ENCODE measurements around the gene ZIC2. TPM values are rescaled to one million over a fixed set of nuclear protein-coding genes. Genes with fewer than 3 reads are reported as not detected.

Gene ZIC2
- total RNA-seq, 2 donors from 2014 or later: 0.05 to 0.51 TPM

DNA sequence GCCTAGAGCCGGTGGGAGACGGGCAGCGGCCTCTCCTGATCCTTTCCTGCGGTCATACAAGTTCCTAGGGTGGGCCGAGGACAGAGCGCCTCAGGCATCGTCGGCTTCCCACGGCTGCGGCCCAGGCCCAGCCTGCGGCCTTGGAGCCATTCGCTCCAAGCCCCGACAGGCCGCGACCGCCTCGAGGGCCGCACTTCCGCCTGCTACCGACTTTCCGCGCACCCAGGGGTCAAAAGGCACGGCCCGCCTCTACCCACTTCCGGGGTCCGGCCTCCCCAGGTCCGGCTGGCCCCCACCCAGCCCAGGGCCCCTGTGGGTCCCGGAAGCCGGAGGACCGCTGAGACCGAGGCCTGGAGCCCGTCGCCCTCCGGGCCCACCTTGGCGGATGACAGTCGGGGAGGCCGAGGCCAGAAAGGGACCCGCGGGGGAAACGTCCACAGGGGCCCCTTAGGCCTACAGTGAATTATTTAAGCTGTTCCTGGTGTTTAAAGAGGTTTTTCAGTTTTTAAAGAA, 16.2 kb downstream of the ZIC2 start:
- intact Hi-C loops (cut with DNase I): no loop called here

DNA sequence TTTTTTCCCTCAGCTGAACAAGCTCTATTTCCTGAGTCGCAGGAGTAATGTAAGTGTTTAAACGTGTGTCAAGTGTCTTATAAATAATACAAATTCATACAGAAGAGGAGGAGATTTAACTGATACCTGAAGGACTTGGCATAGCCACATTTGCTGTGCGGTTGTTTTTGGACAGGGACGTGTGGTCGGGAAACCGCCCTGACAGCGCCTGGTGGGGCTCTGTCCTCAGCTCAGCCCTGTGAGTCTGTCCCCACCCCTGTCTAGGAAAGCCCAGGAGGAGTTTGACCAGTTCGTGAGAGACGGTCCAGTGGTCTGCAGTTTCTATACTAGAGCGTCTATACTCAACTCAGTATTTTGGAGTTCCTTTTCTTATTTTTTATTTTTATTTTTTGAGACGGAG, 16.7 kb downstream of the ZIC2 start:
- DNase-seq (ENCODE audit: low spot score): no peak
- no peak overlapping the region for H3K27ac ChIP-seq
- no peaks in the 10 kb centered on the region for H3K4me1 ChIP-seq (replicated peaks)
- TF ChIP-seq POLR2AphosphoS5 (IDR thresholded peaks at IDR 0.05) (no peak), POLR2A (IDR thresholded peaks at IDR 0.05) (no peak)
- TF ChIP-seq, protein P1, sequence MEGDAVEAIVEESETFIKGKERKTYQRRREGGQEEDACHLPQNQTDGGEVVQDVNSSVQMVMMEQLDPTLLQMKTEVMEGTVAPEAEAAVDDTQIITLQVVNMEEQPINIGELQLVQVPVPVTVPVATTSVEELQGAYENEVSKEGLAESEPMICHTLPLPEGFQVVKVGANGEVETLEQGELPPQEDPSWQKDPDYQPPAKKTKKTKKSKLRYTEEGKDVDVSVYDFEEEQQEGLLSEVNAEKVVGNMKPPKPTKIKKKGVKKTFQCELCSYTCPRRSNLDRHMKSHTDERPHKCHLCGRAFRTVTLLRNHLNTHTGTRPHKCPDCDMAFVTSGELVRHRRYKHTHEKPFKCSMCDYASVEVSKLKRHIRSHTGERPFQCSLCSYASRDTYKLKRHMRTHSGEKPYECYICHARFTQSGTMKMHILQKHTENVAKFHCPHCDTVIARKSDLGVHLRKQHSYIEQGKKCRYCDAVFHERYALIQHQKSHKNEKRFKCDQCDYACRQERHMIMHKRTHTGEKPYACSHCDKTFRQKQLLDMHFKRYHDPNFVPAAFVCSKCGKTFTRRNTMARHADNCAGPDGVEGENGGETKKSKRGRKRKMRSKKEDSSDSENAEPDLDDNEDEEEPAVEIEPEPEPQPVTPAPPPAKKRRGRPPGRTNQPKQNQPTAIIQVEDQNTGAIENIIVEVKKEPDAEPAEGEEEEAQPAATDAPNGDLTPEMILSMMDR (IDR thresholded peaks at IDR 0.05): no peak
- 91% methylated on average over 11 of the region's 11 CpGs for WGBS
- intact Hi-C loops (cut with DNase I): no loop called here
- peaks cover 44% of the 10 kb centered on the region for H3K27me3 ChIP-seq (replicated peaks; ENCODE audit: insufficient read depth)
- no peak overlapping the region for H3K4me3 ChIP-seq
- H3K36me3 ChIP-seq: no peaks in the 10 kb centered on the region
- no peaks in the 10 kb centered on the region for H3K9me3 ChIP-seq

More for the DNA sequence above, 16.2 kb downstream of the ZIC2 start:
- H3K4me1 ChIP-seq (replicated peaks): no peaks in the 10 kb centered on the region
- no peak for DNase-seq (ENCODE audit: low spot score)
- H3K27me3 ChIP-seq (replicated peaks; ENCODE audit: insufficient read depth): peaks cover 48% of the 10 kb centered on the region
- no peak for TF ChIP-seq POLR2AphosphoS5 (IDR thresholded peaks at IDR 0.05)
- no peak for TF ChIP-seq POLR2A (IDR thresholded peaks at IDR 0.05)
- WGBS: 53% methylated on average over 40 of the region's 40 CpGs
- no peak overlapping the region for H3K4me3 ChIP-seq
- H3K27ac ChIP-seq: no peak overlapping the region
- H3K9me3 ChIP-seq: no peaks in the 10 kb centered on the region
- H3K36me3 ChIP-seq: no peaks in the 10 kb centered on the region

DNA sequence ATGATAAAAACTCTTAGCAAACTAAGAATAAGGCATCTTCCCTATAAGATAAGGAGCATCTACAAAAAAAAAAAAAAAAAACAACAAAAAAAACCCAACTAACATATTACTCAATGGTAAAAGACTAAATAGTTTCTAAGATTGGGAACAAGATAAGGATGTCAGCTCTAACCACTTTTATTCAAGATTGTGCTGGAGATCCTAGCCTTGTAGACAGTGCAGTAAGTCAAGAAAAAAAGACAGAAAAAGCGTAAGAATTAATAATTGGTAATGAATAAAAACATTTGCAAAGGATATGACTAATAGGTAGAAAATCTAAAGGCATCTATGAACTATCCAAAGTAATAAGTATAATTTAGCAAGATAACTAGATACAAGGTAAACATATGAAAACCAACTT, 33.0 kb downstream of the ZIC2 start:
- TF ChIP-seq POLR2AphosphoS5 (IDR thresholded peaks at IDR 0.05): no peak
- Histone ChIP-seq H3K27ac (no peak overlapping the region), H3K4me1 (replicated peaks) (no peaks in the 10 kb centered on the region), H3K27me3 (replicated peaks; ENCODE audit: insufficient read depth) (no peaks in the 10 kb centered on the region), H3K36me3 (no peaks in the 10 kb centered on the region), H3K9me3 (no peaks in the 10 kb centered on the region), H3K4me3 (no peak overlapping the region)
- DNase-seq (ENCODE audit: low spot score): no peak
- WGBS: 77% methylated on average over 1 of the region's 1 CpG
- intact Hi-C loops (cut with DNase I): no loop called here

DNA sequence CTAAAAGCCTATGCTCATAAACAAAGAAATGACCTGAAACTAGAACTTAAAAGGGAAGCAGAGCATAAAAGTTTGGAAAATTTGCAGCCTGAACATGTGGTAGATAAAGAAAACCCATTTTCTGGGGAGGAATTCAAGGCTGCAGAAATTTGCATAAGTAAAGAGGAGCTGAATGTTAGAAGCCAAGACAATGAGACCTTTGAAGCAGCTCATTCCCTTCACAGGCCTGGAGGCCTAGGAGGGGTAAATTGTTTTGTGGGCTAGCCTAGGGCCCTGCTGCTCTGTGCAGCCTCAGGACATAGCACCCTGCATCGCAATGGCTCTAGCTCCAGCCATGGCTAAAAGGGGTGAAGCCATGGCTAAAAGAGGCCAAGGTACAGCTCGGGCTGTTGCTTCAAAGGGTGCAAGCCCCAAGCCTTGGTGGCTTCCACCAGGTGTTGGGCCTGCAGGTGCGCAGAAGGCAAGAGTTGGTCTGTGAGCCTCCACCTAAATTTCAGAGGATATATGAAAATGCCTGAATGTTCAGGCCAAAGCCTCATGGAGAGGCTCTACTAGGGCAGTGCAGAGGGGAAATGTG, 38.3 kb downstream of the ZIC2 start:
- TF ChIP-seq POLR2AphosphoS5 (IDR thresholded peaks at IDR 0.05) (no peak), POLR2A (IDR thresholded peaks at IDR 0.05) (no peak)
- TF ChIP-seq, protein P1 (IDR thresholded peaks at IDR 0.05): no peak
- DNase-seq (ENCODE audit: low spot score): no peak
- intact Hi-C loops (cut with DNase I): no loop called here
- WGBS: 100% methylated on average over 3 of the region's 3 CpGs
- no peak overlapping the region for H3K4me3 ChIP-seq
- no peaks in the 10 kb centered on the region for H3K27me3 ChIP-seq (replicated peaks; ENCODE audit: insufficient read depth)
- no peak overlapping the region for H3K27ac ChIP-seq
- H3K36me3 ChIP-seq: no peaks in the 10 kb centered on the region
- no peaks in the 10 kb centered on the region for H3K4me1 ChIP-seq (replicated peaks)
- no peaks in the 10 kb centered on the region for H3K9me3 ChIP-seq

DNA sequence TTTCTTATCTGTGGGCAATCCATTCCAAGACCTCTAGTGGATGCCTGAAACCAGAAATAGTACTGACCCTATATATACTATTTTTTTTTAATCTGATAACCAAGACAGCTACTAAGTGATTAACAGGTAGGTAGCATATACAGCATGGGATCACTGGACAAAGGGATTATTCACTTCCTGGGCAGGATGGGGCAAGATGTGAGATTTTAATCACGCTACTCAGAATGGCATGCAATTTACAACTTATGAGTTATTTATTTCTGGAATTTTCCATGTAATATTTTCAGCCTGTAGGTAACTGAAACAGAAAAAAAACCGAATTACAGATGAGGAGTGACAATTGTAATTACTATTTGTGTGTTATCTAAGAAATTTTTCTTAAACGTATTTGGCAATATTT, 41.2 kb downstream of the ZIC2 start:
- intact Hi-C loops (cut with DNase I): no loop called here

More for the DNA sequence above, 41.2 kb downstream of the ZIC2 start:
- Histone ChIP-seq H3K4me1 (replicated peaks) (no peaks in the 10 kb centered on the region), H3K36me3 (no peaks in the 10 kb centered on the region), H3K27me3 (replicated peaks; ENCODE audit: insufficient read depth) (no peaks in the 10 kb centered on the region), H3K27ac (no peak overlapping the region), H3K4me3 (no peak overlapping the region), H3K9me3 (no peaks in the 10 kb centered on the region)
- WGBS: 78% methylated on average over 3 of the region's 3 CpGs
- no peak for DNase-seq (ENCODE audit: low spot score)
- TF ChIP-seq, protein P1 (IDR thresholded peaks at IDR 0.05): no peak
- no peak for TF ChIP-seq POLR2A (IDR thresholded peaks at IDR 0.05)
- TF ChIP-seq POLR2AphosphoS5 (IDR thresholded peaks at IDR 0.05): no peak

Data from prostate gland (tissue), 2 donors.